Tibial artery (tissue), 4 donors: Measurements from ENCODE around the gene MAN2A1.
"Not testable (repeated sequence)": the region's sequence is repeated elsewhere in the genome, so short reads cannot be mapped to it uniquely, and the experiment has no call there.

Experiments
- DNase-seq, 2 donors: peaks; one replicate each; pipeline ENCODE4 v3.0.0-alpha.2; 2019
- H3K27ac ChIP-seq, 2 donors: fragments of 200-600 bp; sonication (generic) in 1 of 2; 1 replicate in 1 of 2; 2 replicates in 1 of 2; pipeline ENCODE4 v1.5.1; 2018 to 2019; ENCODE audit warnings: mild to moderate bottlenecking in 1 of 2
- H3K27me3 ChIP-seq, 2 donors: fragments of 200-600 bp; sonication (generic) in 1 of 2; one replicate each; pipeline versions ENCODE4 v1.5.1 to v1.6.0; 2016 to 2019
- H3K36me3 ChIP-seq, 3 donors: fragments of 200-600 bp; sonication (generic) in 2 of 3; one replicate each; pipeline ENCODE4 v1.5.1; 2016 to 2019; ENCODE audit warnings: mild to moderate bottlenecking in 2 of 3
- H3K4me1 ChIP-seq, 4 donors: fragments of 200-600 bp; sonication (generic) in 2 of 4; 1 replicate in 3 of 4; 2 replicates in 1 of 4; pipeline ENCODE4 v1.5.1; 2016 to 2019
- H3K4me3 ChIP-seq, 2 donors: fragments of 200-600 bp; sonication (generic) in 1 of 2; 1 replicate in 1 of 2; 2 replicates in 1 of 2; pipeline ENCODE4 v1.5.1; 2018 to 2019; ENCODE audit warnings: mild to moderate bottlenecking in 2 of 2
- H3K9me3 ChIP-seq, 3 donors: fragments of 200-600 bp; sonication (generic) in 1 of 3; one replicate each; pipeline ENCODE4 v1.5.1; 2016 to 2019
- CTCF ChIP-seq, 2 experiments: fragments of 200-600 bp in 1 of 2; fragments of 450-650 bp in 1 of 2; IDR thresholded peaks; one replicate each; pipeline ENCODE4 v1.5.1; 2017 to 2019; ENCODE audit warnings: antibody characterized with exemption in 2 of 2, mild to moderate bottlenecking in 1 of 2, moderate library complexity in 1 of 2
- intact Hi-C: fragments of 100-400 bp; cut with DNase I; formaldehyde crosslinking; loops from one replicate; pipeline ENCODE4 v1.15.0; 2023; ENCODE audit warnings: low total_unique reads

MAN2A1 gene

DNA sequence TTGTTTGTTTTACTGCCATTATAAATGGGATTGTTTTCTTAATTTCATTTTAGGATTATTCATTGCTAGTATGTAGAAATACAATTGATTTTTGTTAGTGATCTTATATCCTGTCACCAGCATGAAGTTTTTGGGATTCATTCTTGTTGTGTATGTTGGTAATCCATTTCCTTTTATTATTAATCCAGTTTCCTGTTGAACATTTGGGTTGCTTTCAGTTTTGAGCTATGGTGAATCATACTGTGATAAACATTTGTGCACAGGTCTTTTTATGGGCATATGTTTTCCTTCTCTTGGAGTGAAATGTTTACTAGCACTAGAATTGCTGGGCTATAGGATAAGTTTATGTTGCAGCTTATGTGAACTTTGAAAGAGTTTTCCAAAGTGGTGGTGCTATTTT lies 69.6 kb downstream of the MAN2A1 start:
- Histone ChIP-seq H3K9me3 (no peaks in the 10 kb centered on the region), H3K36me3 (peaks cover 13 to 30% (median 24%) of the 10 kb centered on the region in 3 donors), H3K4me3 (no peak overlapping the region), H3K4me1 (peaks cover 0 to 5% (median under 1%) of the 10 kb centered on the region in 4 donors), H3K27ac (no peak overlapping the region), H3K27me3 (no peaks in the 10 kb centered on the region)
- DNase-seq: no peak
- no peak for TF ChIP-seq CTCF (IDR thresholded peaks at IDR 0.05)
- intact Hi-C loops: no loop called here

DNA sequence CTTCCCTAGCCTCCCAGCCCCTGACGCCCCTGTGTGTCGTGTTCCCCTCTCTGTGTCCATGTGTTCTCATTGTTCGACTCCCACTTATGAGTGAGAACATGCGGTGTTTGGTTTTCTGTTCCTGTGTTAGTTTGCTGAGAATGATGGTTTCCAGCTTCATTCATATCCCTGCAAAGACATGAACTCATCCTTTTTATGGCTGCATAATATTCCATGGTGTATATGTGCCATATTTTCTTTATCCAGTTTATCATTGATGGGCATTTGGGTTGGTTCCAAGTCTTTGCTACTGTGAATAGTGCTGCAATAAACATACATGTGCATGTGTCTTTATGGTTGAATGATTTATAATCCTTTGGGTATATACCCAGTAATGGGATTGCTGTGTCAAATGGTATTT lies 70.4 kb downstream of the MAN2A1 start:
- H3K4me1 ChIP-seq, DNase-seq, H3K4me3 ChIP-seq, H3K9me3 ChIP-seq, H3K27ac ChIP-seq, intact Hi-C loops, H3K27me3 ChIP-seq: not testable (repeated sequence)
- H3K36me3 ChIP-seq: peaks cover 13 to 30% (median 22%) of the 10 kb centered on the region in 3 donors

DNA sequence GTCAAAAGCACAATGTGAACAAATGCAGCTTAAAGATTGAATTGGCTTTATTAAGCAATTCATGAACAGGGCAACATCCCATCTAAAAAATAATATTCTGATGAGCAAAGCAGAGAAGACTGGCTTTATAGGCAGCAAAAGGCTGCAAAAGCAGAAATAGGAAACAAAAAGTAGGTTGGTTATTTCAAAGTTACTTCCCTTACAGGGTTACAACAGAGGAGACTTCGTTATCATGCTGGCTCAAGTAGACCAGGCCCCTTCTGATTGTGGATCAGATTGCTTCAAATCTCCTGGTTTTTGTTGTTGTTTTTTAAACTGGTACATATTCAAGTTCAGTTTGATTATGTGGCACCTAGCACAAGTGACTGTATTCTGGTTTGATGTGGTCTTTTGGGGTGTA lies 73.1 kb downstream of the MAN2A1 start:
- H3K9me3 ChIP-seq: no peaks in the 10 kb centered on the region
- no peaks in the 10 kb centered on the region for H3K4me1 ChIP-seq
- H3K27me3 ChIP-seq: no peaks in the 10 kb centered on the region
- intact Hi-C loops: no loop called here
- no peak for DNase-seq
- H3K4me3 ChIP-seq: no peak overlapping the region
- no peak for TF ChIP-seq CTCF (IDR thresholded peaks at IDR 0.05)
- no peak overlapping the region for H3K27ac ChIP-seq
- peaks cover 13 to 16% (median 13%) of the 10 kb centered on the region in 3 donors for H3K36me3 ChIP-seq

DNA sequence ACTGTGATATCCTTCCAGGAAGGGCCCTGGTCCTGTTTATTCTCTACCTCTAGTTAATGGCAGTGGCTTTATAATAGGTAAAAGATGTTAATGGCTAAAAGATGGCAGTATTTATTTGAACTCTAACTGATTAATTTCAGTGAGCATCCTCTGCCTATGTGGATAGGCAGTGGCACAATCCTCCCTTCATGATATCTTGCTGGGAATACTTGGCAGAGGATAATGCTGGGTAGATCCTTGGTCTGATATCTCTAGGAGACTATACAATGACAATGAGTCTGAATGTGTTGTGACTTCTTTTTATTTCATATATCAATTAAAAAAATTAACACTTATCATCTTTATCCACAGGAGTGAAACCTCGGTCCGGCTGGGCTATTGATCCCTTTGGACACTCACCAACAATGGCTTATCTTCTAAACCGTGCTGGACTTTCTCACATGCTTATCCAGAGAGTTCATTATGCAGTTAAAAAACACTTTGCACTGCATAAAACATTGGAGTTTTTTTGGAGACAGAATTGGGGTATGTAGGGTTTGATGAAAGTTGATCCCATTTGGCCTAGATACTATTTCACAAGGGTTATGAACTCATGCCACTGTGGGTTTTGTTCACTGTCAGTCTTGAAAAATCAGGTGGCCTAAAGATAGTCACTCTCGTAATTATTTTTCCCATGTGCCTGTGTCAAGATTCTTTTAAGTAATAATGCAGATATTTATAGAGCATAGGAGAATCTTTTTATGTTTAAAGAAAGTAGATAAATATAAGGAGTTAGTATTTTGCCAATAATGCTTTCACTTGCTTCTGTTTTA lies 77.7 kb downstream of the MAN2A1 start:
- H3K9me3 ChIP-seq: no peaks in the 10 kb centered on the region
- no peak overlapping the region for H3K4me3 ChIP-seq
- intact Hi-C loops: no loop called here
- H3K36me3 ChIP-seq: peaks cover 39 to 42% (median 41%) of the 10 kb centered on the region in 3 donors
- no peaks in the 10 kb centered on the region for H3K27me3 ChIP-seq
- no peak overlapping the region for H3K27ac ChIP-seq
- DNase-seq: no peak
- no peaks in the 10 kb centered on the region for H3K4me1 ChIP-seq
- no peak for TF ChIP-seq CTCF (IDR thresholded peaks at IDR 0.05)

- no peak for DNase-seq
- H3K4me3 ChIP-seq: no peak overlapping the region
- intact Hi-C loops: no loop called here
- no peaks in the 10 kb centered on the region for H3K9me3 ChIP-seq
- H3K27me3 ChIP-seq: no peaks in the 10 kb centered on the region
- TF ChIP-seq CTCF (IDR thresholded peaks at IDR 0.05): no peak
- H3K36me3 ChIP-seq: peaks cover 38 to 40% (median 39%) of the 10 kb centered on the region in 3 donors
- no peaks in the 10 kb centered on the region for H3K4me1 ChIP-seq
- H3K27ac ChIP-seq: no peak overlapping the region
Measured at GRCh38 chr5:109767997-109768396, 78.3 kb downstream of the MAN2A1 start.

- Histone ChIP-seq H3K27me3 (no peaks in the 10 kb centered on the region), H3K27ac (no peak overlapping the region), H3K36me3 (peaks cover 36 to 38% (median 38%) of the 10 kb centered on the region in 3 donors), H3K4me3 (no peak overlapping the region), H3K4me1 (no peaks in the 10 kb centered on the region), H3K9me3 (no peaks in the 10 kb centered on the region)
- TF ChIP-seq CTCF (IDR thresholded peaks at IDR 0.05): no peak
- no peak for DNase-seq
- intact Hi-C loops: no loop called here
Measured at GRCh38 chr5:109769597-109770291, 80.0 kb downstream of the MAN2A1 start.
